Aorta (tissue), 5 donors: ENCODE measurements around the gene BDKRB1. TPM values are rescaled to one million over a fixed set of nuclear protein-coding genes. Genes with fewer than 3 reads are reported as not detected.

Experiments used
- ATAC-seq: fragments of 200-7000 bp; cut with Tn5 transposase; one replicate; pipeline ENCODE4 v1.9.1; 2022; ENCODE audit warnings: moderate library complexity; ENCODE audit not compliant: low FRiP score
- DNase-seq, 2 donors: peaks; one replicate each; pipeline ENCODE4 v3.0.0-alpha.2; 2020
- H3K27ac ChIP-seq, 2 donors: one replicate each; pipeline ENCODE4 v1.5.1; 2013; ENCODE audit warnings: low read length in 2 of 2, mild to moderate bottlenecking in 2 of 2, moderate library complexity in 2 of 2, control low read depth in 1 of 2, inconsistent platforms in 1 of 2, low read depth in 1 of 2
- H3K27me3 ChIP-seq, 2 donors: one replicate each; pipeline ENCODE4 v1.6.1; 2013; ENCODE audit warnings: control low read depth in 1 of 2, low read length in 1 of 2, mild to moderate bottlenecking in 1 of 2, moderate library complexity in 1 of 2; ENCODE audit not compliant: insufficient read depth in 2 of 2, control insufficient read depth in 1 of 2
- H3K36me3 ChIP-seq, 2 donors: one replicate each; pipeline ENCODE4 v1.6.1; 2013; ENCODE audit warnings: control low read depth in 1 of 2, low read length in 1 of 2, mild to moderate bottlenecking in 1 of 2; ENCODE audit not compliant: insufficient read depth in 2 of 2, control insufficient read depth in 1 of 2
- H3K4me1 ChIP-seq, 2 donors: one replicate each; pipeline ENCODE4 v1.6.1; 2013; ENCODE audit warnings: low read length in 2 of 2, control low read depth in 1 of 2, mild to moderate bottlenecking in 1 of 2, moderate library complexity in 1 of 2; ENCODE audit not compliant: insufficient read depth in 2 of 2, control insufficient read depth in 1 of 2
- H3K4me3 ChIP-seq, 2 donors: one replicate each; pipeline ENCODE4 v1.5.1; 2013; ENCODE audit warnings: low read length in 2 of 2, control low read depth in 1 of 2, mild to moderate bottlenecking in 1 of 2
- H3K9me3 ChIP-seq: one replicate; pipeline ENCODE4 v1.6.1; 2013; ENCODE audit warnings: mild to moderate bottlenecking, low read length; ENCODE audit not compliant: control insufficient read depth
- WGBS, 2 donors: extraction: QIAGEN DNeasy Blood & Tissue Kit; methylation state at CpG; one replicate each; pipeline ENCODE4 v1.1.7; 2013; 5-methylcytosine and 5-hydroxymethylcytosine counted together
- intact Hi-C, 2 donors: fragments of 100-400 bp; cut with DNase I; formaldehyde crosslinking; loops; one replicate each; pipeline versions ENCODE4 v1.14.2 to v1.15.0; 2022
- polyA plus RNA-seq, 2 donors: library from polyadenylated mRNA; stranded (reverse); fragments of 200-250 nt; gene quantifications; one replicate each; pipeline ENCODE4 v1.2.3, GENCODE V29; 2013
- total RNA-seq, 2 donors: library from RNA; stranded (reverse); fragmentation: NEBNext Ultra II Directional; extraction: Animal tissue kit (Norgen Biotek cat#: 25700); gene quantifications; one replicate each; pipeline ENCODE4 v1.2.1, GENCODE V29; 2021
- donor health status: healthy with polysubstance abuse.
- donor health status: Bipolar disorder and iron deficiency.
- donor health status: DM: no; HTN: no; CAD: no.
- donor health status: DM: no; HTN: no; CAD: no.
- donor health status: DM: yes; HTN: yes; CAD: no.

BDKRB1 gene
- total and polyA plus RNA-seq, 4 donors = 0.18 to 2.8 (median 0.36) TPM; not detected in 1

DNA sequence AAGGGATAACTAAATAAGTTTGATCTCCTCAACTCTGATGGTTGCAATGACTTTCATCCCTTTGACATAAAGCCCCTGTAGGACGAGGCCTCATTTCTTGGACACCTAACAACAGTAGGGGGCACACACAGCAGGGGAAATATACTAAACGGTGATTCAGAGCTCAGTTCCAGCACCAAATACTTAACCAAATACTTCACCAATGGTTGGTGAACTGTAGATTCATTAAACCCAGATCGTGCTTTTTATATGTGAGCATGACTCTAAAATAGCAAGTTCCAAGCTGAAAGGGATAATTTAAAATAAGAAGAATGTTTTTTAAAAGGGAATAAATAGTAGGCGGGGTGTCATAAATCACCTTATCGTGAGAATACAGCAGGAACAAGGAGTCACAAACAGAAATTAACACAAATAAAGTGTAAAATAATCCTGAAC is 53.9 kb downstream of the BDKRB1 start:
- WGBS, 2 donors = 56 to 62% methylated on average over 5 of the region's 5 CpGs
- intact Hi-C loops = no loop called here
- Histone ChIP-seq H3K4me3 (no peak overlapping the region), H3K9me3 (no peaks in the 10 kb centered on the region), H3K27ac (no peak overlapping the region), H3K27me3 (no peaks in the 10 kb centered on the region), H3K4me1 (no peaks in the 10 kb centered on the region), H3K36me3 (peaks cover 3 to 11% of the 10 kb centered on the region in 2 donors)
- no peak for ATAC-seq
- no peak for DNase-seq

DNA sequence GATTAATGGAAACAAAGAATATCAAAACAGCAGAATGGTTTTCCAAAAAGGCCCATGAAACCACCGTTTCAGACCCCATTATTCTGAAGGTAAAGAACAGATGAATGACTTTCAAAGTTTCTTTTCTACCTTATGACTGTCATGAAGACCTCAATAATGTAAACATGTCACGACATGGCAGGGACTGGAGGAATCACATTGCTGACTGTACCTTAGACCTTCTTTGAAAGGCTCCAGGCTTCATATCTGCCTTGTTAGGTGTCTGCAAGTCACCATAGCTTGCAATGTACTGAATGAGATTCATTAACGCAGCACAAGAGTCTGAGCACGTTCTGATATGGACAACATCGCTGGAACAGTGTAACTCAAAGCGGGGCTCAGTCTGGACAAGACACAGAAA is 54.9 kb downstream of the BDKRB1 start:
- intact Hi-C loops = no loop called here

More for the DNA sequence above, 54.9 kb downstream of the BDKRB1 start:
- WGBS, 2 donors = 89 to 91% methylated on average over 6 of the region's 6 CpGs
- Histone ChIP-seq H3K9me3 (no peaks in the 10 kb centered on the region), H3K4me3 (no peak overlapping the region), H3K4me1 (no peaks in the 10 kb centered on the region), H3K36me3 (peaks cover 3 to 12% of the 10 kb centered on the region in 2 donors), H3K27me3 (no peaks in the 10 kb centered on the region), H3K27ac (no peak overlapping the region)
- DNase-seq (no peak), ATAC-seq (no peak)

Other genes with a start within 250 kb of the BDKRB1 start
- gene C14orf132, start 216.8 kb upstream of the BDKRB1 start, total RNA-seq = 10 to 100 TPM; 38.2 to 39.1 TPM
- gene C14orf132, start 216.8 kb upstream of the BDKRB1 start, polyA plus RNA-seq = 10 to 100 TPM; 10.8 to 14.3 TPM
- 10 to 100 TPM in 1 of 2 donors, 1 to 10 TPM in 1; 5.2 to 12.2 TPM for gene BDKRB2, start 51.4 kb upstream of the BDKRB1 start, total RNA-seq
- not detected for gene BDKRB2, start 51.4 kb upstream of the BDKRB1 start, polyA plus RNA-seq
- gene ATG2B, start 107.1 kb downstream of the BDKRB1 start, total RNA-seq = 10 to 100 TPM; 19.5 to 36.7 TPM
- gene ATG2B, start 107.1 kb downstream of the BDKRB1 start, polyA plus RNA-seq = 1 to 10 TPM; 1.5 to 9.3 TPM
- gene GSKIP, start 107.3 kb downstream of the BDKRB1 start, total RNA-seq = 10 to 100 TPM; 11.2 to 17.2 TPM
- gene GSKIP, start 107.3 kb downstream of the BDKRB1 start, polyA plus RNA-seq = 10 to 100 TPM; 13.7 to 43.1 TPM
- 1 to 10 TPM in 1 of 2 donors, under 1 TPM in 1; 0.29 to 1.6 TPM for gene AK7, start 135.9 kb downstream of the BDKRB1 start, total RNA-seq
- gene AK7, start 135.9 kb downstream of the BDKRB1 start, polyA plus RNA-seq = under 1 TPM in 1 of 2 donors, not detected in 1; 0.13 TPM
- 100 to 1,000 TPM; 161 to 184 TPM for gene PAPOLA, start 246.2 kb downstream of the BDKRB1 start, total RNA-seq
- gene PAPOLA, start 246.2 kb downstream of the BDKRB1 start, polyA plus RNA-seq = 10 to 100 TPM; 48.4 to 71.6 TPM